ENCODE results near the gene MOGAT1. TPM values are rescaled to one million over a fixed set of nuclear protein-coding genes. Genes with fewer than 3 reads are reported as not detected.

MOGAT1 gene
- total and polyA plus RNA-seq, 2 of the 13 experiments (the other 11 are each of a cell fraction or from before 2014, with no cell fraction given), result 0.98 to 4.3 TPM

- BruUV-seq (replicated peaks), result TSS peak; percentile 97
- Histone ChIP-seq H3K36me3 (replicated peaks in 1 of 2; ENCODE audit: control insufficient read depth in 1 of 2, insufficient read depth in 2 of 2, low read length in 2 of 2) (no peaks in the 10 kb centered on the region), H3K9me3 (ENCODE audit: low read length) (no peaks in the 10 kb centered on the region), H3K4me2 (ENCODE audit: low read depth, low read length) (peak overlapping the region; percentile 64), H2AFZ (ENCODE audit: low read length) (no peak overlapping the region), H3K27me3 (ENCODE audit: control insufficient read depth in 1 of 2, insufficient read depth in 2 of 2, low read length in 2 of 2) (no peaks in the 10 kb centered on the region), H3K79me2 (ENCODE audit: insufficient read depth, low read length) (no peaks in the 10 kb centered on the region), H3K27ac (ENCODE audit: extremely low read length, insufficient read depth, low read length) (peak overlapping the region; percentile 87), H3K4me3 (replicated peaks in 1 of 3; ENCODE audit: insufficient read depth in 1 of 3, low read depth in 2 of 3, low read length in 3 of 3) (peak overlapping the region in 1 of 3 experiments; percentile 44; a peak in 1 of 6 replicates), H4K20me1 (ENCODE audit: insufficient read depth, low read length) (no peaks in the 10 kb centered on the region), H3K4me1 (ENCODE audit: insufficient read depth, low read length) (peaks cover 77% of the 10 kb centered on the region), H3K9ac (ENCODE audit: insufficient read depth, low read depth, low read length) (peak overlapping the region; percentile 69)
- DNase-seq (ENCODE audit: low spot score) (peak; percentile 83), ATAC-seq (peak; percentile 83), FAIRE-seq (no peak)
- WGBS (ENCODE audit: low lambda C conversion rate), result 23% methylated on average over 3 of the region's 3 CpGs
- intact Hi-C loops (cut with micrococcal nuclease; ENCODE audit: unreplicated experiment), result no loop called here
- in situ Hi-C loops (cut with HindIII; ENCODE audit: extremely low pct_ligation_motif_present, low pct_unique_long_range_greater_than_20kb), result no loop called here
- ChIA-PET POLR2A (interaction anchor here (0.6 to 2.9 kb wide), 8 partner anchors 12 to 111 kb away, joined by 3 to 23 read pairs (median 8); no protein-coding TSS in a partner anchor), CTCF (ENCODE audit: low intra/inter-chr PET ratio, low total read pairs) (no interaction called here)
- TF ChIP-seq MED1 (CRISPR knock-in tag; IDR thresholded peaks at IDR 0.05), result no peak
- TF ChIP-seq ZBTB49 (CRISPR knock-in tag; IDR thresholded peaks at IDR 0.05; ENCODE audit: borderline replicate concordance), result no peak
- TF ChIP-seq FOXO1 (CRISPR knock-in tag; IDR thresholded peaks at IDR 0.05), result no peak
- TF ChIP-seq, protein P1, sequence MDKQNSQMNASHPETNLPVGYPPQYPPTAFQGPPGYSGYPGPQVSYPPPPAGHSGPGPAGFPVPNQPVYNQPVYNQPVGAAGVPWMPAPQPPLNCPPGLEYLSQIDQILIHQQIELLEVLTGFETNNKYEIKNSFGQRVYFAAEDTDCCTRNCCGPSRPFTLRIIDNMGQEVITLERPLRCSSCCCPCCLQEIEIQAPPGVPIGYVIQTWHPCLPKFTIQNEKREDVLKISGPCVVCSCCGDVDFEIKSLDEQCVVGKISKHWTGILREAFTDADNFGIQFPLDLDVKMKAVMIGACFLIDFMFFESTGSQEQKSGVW (CRISPR knock-in tag; IDR thresholded peaks at IDR 0.05; ENCODE audit: borderline replicate concordance), result no peak
- TF ChIP-seq PTBP1 (IDR thresholded peaks at IDR 0.05; ENCODE audit: low read depth, low read length, poor library complexity, severe bottlenecking), result no peak
- TF ChIP-seq RELA (CRISPR knock-in tag; IDR thresholded peaks at IDR 0.05), result no peak
- no peak for TF ChIP-seq CEBPZ (IDR thresholded peaks at IDR 0.05; ENCODE audit: low read length)
- peak; percentile 73 for TF ChIP-seq ZEB1 (IDR thresholded peaks at IDR 0.05; ENCODE audit: insufficient replicate concordance, low read depth)
- TF ChIP-seq LCORL (IDR thresholded peaks at IDR 0.05), result no peak
- peak; percentile 30; the same call in 1 of the 2 replicates for TF ChIP-seq LCORL (CRISPR knock-in tag; IDR thresholded peaks at IDR 0.05)
- no peak for TF ChIP-seq BRD4 (CRISPR knock-in tag; IDR thresholded peaks at IDR 0.05)
- 0 out of 2 replicates have a peak, but pooled peaks have one; percentile 11 for TF ChIP-seq ZNF564 (CRISPR knock-in tag; IDR thresholded peaks at IDR 0.05)
- no peak for TF ChIP-seq ZNF879 (CRISPR knock-in tag; IDR thresholded peaks at IDR 0.05)
- no peak for TF ChIP-seq FOXA1 (IDR thresholded peaks at IDR 0.05)
- TF ChIP-seq FOXA1 (CRISPR knock-in tag; IDR thresholded peaks at IDR 0.05), result peak; percentile 74
- TF ChIP-seq ZSCAN31 (CRISPR knock-in tag; IDR thresholded peaks at IDR 0.05; ENCODE audit: low read depth), result peak; percentile 34; the same call in 1 of the 2 replicates
- TF ChIP-seq ZNF83 (CRISPR knock-in tag; IDR thresholded peaks at IDR 0.05; ENCODE audit: borderline replicate concordance), result no peak
- no peak for TF ChIP-seq RXRA (CRISPR knock-in tag; IDR thresholded peaks at IDR 0.05)
- no peak for TF ChIP-seq MTA3 (CRISPR knock-in tag; IDR thresholded peaks at IDR 0.05)
- TF ChIP-seq RFXAP (CRISPR knock-in tag; IDR thresholded peaks at IDR 0.05; ENCODE audit: borderline replicate concordance), result no peak; the same call in 1 of the 2 replicates
- TF ChIP-seq NR2F6 (IDR thresholded peaks at IDR 0.05), result peak; percentile 38
- TF ChIP-seq NR2F6 (CRISPR knock-in tag; IDR thresholded peaks at IDR 0.05), result no peak
- no peak for TF ChIP-seq ZNF33A (CRISPR knock-in tag; IDR thresholded peaks at IDR 0.05; ENCODE audit: borderline replicate concordance)
These were observed 62.0 kb downstream of the MOGAT1 start for GRCh38 chr2:222733470-222733845.

All from HepG2 (cell line).